Measurements from ENCODE around the gene GPR180.

GPR180 gene

GRCh38 chr13:94656176-94656575, 54.5 kb downstream of the GPR180 start:
- no peak for DNase-seq (ENCODE audit: low read depth)

GRCh38 chr13:94656766-94657165, 55.1 kb downstream of the GPR180 start:
- peak; percentile 91 for DNase-seq (ENCODE audit: low read depth)

GRCh38 chr13:94657167-94657566, 55.5 kb downstream of the GPR180 start:
- DNase-seq (ENCODE audit: low read depth): no peak

- no peak for DNase-seq (ENCODE audit: low read depth)
Measured at GRCh38 chr13:94658926-94659597, 57.4 kb downstream of the GPR180 start.

GRCh38 chr13:94659598-94659946, 57.9 kb downstream of the GPR180 start:
- DNase-seq (ENCODE audit: low read depth): no peak

- DNase-seq (ENCODE audit: low read depth): no peak
Measured at GRCh38 chr13:94660695-94661326, 59.2 kb downstream of the GPR180 start.

DNA sequence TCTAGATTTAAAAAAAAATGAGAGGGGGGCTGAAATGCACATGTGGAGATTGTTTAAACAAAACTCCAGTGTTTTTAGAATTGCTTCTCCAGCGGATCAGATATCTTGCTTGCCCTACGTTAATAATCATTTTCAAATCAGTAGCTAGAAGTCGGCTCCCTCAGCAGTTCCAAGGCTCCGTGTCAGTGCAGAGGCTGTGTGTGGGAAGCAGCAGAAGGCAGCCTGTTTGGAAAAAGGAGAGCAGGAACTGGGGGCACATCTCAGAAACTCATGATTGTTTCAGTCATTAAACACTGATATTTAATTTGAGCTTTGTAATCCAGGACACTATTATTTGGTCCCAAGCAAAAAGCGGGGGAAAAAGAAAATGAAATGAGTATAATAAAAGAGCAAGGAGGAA, 59.7 kb downstream of the GPR180 start:
- DNase-seq (ENCODE audit: low read depth): no peak

GRCh38 chr13:94662274-94662945, 60.8 kb downstream of the GPR180 start:
- no peak for DNase-seq (ENCODE audit: low read depth)

GRCh38 chr13:94664889-94665288, 63.2 kb downstream of the GPR180 start:
- DNase-seq (ENCODE audit: low read depth): no peak

DNA sequence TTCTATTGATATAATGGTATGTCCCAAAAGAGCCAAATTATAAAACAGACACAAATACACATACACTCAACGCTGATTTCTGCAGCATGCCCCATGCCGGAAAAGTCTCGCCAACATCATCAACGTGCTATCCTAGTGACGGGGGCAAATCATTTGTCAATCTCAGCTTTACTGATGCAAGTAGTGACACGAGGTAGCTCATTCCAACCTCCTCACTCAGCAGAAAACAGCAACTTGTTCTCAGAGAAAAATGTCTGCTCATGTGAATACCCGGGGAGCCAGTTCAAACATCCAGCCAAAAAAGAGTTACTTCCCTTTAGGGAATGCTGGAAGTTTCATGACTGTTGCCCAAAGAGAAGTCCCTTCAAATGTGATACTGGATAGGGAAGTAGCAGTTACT, 64.4 kb downstream of the GPR180 start:
- no peak for DNase-seq (ENCODE audit: low read depth)

GRCh38 chr13:94667190-94667589, 65.5 kb downstream of the GPR180 start:
- no peak for DNase-seq (ENCODE audit: low read depth)

DNA sequence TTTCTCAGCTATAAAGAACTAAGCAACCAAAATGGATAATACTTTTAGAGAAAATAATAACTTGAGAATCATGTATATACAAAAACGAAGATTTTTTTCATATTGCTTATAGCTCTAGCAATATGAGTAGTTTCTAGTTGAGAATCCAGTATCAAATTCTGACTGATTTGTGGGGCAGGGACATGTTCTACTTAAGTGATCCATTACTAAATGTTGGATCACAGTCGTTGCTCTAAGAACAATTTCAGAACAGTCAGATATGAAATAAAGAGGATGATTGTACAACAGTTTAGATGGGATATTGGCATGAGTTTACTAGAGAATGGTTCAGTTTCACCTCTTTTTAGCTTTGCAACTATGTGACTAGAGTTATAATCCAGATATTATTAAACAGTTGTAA, 70.7 kb downstream of the GPR180 start:
- no peak for DNase-seq (ENCODE audit: low read depth)

GRCh38 chr13:94673851-94674250, 72.2 kb downstream of the GPR180 start:
- no peak for DNase-seq (ENCODE audit: low read depth)

DNA sequence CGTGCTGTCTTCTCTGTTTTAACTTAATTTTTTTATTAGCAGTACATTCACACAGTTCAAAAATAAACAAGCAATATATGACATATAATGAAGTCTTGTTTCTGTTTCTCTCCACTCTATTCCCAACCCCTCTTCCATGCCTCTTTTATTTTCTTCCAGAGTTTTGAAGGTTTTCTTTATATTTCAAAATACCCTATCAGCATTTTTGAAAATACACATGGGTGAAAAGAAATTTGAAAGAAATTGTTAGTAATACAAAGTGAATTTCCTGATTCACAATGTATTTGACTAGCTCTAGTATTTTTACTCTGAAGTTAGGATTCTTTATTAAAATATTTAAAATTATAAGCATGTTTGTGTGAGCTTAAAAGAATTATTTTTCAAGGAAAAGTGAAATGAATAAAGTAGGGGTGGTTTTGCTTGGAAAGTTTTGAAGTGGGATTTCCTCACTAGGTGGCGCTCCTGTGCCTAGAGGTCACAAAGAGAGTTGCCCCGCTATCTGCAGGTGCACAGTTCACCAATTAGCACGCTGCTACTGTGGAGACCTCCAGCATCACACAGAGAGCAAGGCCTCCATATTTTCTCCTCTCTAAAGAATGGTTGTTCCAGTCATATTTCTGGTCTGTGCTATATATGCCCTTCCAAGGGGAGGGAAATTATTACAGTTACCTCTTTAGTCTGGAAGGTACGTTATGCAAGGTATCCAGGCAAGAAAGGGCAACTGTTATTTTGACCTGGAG, 73.1 kb downstream of the GPR180 start:
- DNase-seq (ENCODE audit: low read depth): peak; percentile 10

GRCh38 chr13:94677799-94678198, 76.1 kb downstream of the GPR180 start:
- no peak for DNase-seq (ENCODE audit: low read depth)

GRCh38 chr13:94678845-94679244, 77.2 kb downstream of the GPR180 start:
- no peak for DNase-seq (ENCODE audit: low read depth)

GRCh38 chr13:94679614-94680013, 78.0 kb downstream of the GPR180 start:
- DNase-seq (ENCODE audit: low read depth): no peak

DNA sequence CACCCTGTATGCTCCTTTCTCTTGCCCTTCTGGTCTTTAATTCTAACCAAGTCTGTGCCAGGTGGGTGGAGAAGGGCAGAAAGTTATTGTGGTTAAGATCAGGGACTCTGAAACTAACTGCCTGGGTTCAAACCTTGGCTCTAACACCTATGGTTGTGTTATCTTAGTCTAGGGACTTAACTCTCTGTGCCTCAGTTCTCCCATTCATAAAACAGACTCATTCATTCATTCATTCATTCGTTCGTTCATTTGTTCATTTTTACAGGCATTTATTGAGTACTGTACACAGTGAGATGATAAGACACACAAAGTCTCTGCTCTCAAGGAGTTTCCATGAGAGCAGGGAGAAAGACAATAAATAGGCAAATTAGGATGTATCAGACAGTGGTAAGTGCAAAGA, 80.6 kb downstream of the GPR180 start:
- DNase-seq (ENCODE audit: low read depth): no peak

DNA sequence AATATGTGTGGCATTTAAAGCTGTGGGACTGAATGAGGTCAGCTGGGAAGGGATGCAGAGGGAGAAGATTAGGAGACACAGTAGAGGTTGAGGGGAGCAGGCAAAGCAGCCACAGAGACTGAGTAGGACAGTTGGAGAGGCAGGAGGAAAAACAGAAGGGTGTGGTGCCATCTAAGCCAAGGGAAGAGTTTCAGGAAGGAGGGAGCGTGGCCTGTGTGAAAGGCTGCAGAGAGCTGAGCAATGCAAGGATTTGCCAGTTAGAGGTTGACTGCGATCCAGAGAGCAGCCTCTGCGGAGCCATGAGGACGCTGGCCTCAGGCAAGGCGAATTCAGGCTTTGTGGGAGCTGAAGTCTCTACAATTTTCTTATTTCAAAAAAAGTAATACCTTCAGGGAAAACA, 81.8 kb downstream of the GPR180 start:
- DNase-seq (ENCODE audit: low read depth): no peak

Data from fibroblast of the conjunctiva (primary cell).